HUES48 (cell line): ENCODE results near the gene MEGF11.
"Not testable (repeated sequence)": the region's sequence is repeated elsewhere in the genome, so short reads cannot be mapped to it uniquely, and the experiment has no call there.

Experiments used
- H3K27ac ChIP-seq: one replicate; pipeline ENCODE4 v1.7.0; 2013; ENCODE audit warnings: low read depth, low read length, inconsistent platforms
- H3K27me3 ChIP-seq: 2 replicates; pipeline ENCODE4 v1.6.1; 2013; ENCODE audit warnings: mild to moderate bottlenecking, low read length; ENCODE audit not compliant: control insufficient read depth, insufficient read depth
- H3K36me3 ChIP-seq: 2 replicates; pipeline ENCODE4 v1.6.1; 2013; ENCODE audit warnings: low read length; ENCODE audit not compliant: control insufficient read depth, insufficient read depth
- H3K4me1 ChIP-seq: 2 replicates; pipeline ENCODE4 v1.6.1; 2013; ENCODE audit warnings: mild to moderate bottlenecking, low read length; ENCODE audit not compliant: control insufficient read depth, insufficient read depth
- H3K4me3 ChIP-seq: 2 replicates; pipeline ENCODE4 v1.5.1; 2013; ENCODE audit warnings: mild to moderate bottlenecking, low read depth, low read length
- H3K9ac ChIP-seq: 2 replicates; pipeline ENCODE4 v1.6.1; 2013; ENCODE audit warnings: mild to moderate bottlenecking, low read depth, low read length, moderate library complexity
- H3K9me3 ChIP-seq: 2 replicates; pipeline ENCODE4 v1.6.1; 2013; ENCODE audit warnings: low read length; ENCODE audit not compliant: control insufficient read depth, insufficient read depth

The MEGF11 gene

DNA sequence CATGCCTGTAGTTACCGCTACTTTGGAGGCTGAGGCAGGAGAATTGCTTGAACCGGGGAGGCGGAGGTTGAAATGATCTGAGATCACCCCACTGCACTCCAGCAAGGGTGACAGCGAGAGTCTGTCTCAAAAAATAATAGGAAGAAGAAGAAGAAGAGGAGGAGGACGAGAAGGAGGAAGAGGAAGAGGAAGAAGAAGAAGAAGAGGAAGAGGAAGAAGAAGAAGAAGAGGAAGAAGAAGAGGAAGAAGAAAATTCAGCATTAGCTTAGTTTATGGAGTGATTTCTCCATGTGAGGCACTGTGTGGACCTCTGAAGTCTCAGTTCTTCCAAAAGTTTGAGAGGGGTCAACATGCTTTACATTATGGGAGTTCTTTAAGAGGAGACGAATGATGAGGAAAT, 17.4 kb upstream of the MEGF11 start:
- no peak overlapping the region for H3K4me3 ChIP-seq
- H3K27ac ChIP-seq: no peak overlapping the region
- H3K9ac ChIP-seq: no peak overlapping the region
- H3K9me3 ChIP-seq: no peaks in the 10 kb centered on the region; the same call in 1 of the 2 replicates
- peaks cover 7% of the 10 kb centered on the region for H3K4me1 ChIP-seq
- no peaks in the 10 kb centered on the region for H3K36me3 ChIP-seq
- H3K27me3 ChIP-seq: no peaks in the 10 kb centered on the region

DNA sequence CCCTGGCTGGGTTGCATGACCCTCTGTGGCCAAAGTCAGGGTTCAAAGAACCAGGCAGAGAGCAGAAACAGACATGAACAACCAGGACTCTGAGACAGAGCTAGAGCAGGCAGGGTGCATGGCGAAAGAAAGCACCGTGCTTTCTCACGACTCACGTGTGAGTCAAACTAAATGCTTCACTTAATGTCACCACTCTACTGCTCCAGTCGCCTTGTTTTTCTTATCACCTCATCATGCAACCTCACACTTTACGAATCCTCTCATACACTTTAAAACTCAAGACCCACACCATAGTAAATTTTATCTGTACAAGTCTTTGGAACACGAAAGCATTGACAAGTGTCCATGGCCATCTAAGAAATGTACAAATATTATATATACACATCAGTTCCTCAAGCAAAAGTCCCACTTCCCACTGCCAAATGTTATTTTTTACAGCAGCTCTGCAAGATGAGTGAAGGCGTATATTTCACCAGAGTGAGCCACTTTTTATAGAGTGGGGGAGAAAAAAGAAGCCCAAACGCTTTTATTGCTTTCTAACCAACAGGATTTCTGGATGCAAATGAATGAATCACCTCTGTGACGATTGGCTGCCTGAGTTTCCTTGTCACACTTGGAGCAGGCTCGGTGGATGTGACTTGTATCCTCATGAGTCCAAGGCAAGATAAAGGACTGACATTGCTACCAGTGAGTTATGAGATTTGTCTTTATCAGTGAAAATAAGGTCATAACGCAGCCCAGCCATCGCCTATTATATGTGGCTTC, 16.0 kb upstream of the MEGF11 start:
- Histone ChIP-seq H3K36me3 (no peaks in the 10 kb centered on the region), H3K4me1 (peaks cover 7% of the 10 kb centered on the region), H3K27ac (no peak overlapping the region), H3K9me3 (no peaks in the 10 kb centered on the region), H3K4me3 (no peak overlapping the region), H3K27me3 (no peaks in the 10 kb centered on the region), H3K9ac (no peak overlapping the region)

GRCh38 chr15:66264859-66265513, 11.4 kb upstream of the MEGF11 start:
- Histone ChIP-seq H3K27me3 (no peaks in the 10 kb centered on the region; the same call in 1 of the 2 replicates), H3K9ac (no peak overlapping the region), H3K4me1 (peaks cover 3% of the 10 kb centered on the region; the same call in 1 of the 2 replicates), H3K27ac (no peak overlapping the region), H3K4me3 (no peak overlapping the region), H3K36me3 (no peaks in the 10 kb centered on the region), H3K9me3 (peaks cover 10% of the 10 kb centered on the region; the same call in 1 of the 2 replicates)

DNA sequence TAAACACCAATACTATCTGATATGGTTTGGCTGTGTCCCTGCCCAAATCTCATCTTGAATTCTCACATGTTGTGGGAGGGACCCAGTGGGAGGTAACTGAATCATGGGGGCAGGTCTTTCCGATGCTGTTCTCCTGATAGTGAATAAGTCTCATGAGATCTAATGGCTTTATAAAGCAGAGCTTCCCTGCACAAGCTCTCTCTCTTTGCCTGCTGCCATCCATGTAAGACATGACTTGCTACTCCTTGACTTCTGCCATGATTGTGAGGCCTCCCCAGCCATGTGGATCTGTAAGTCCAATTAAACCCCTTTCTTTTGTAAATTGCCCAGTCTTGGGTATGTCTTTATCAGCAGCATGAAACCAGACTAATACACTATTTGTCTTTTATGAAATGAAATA, 9.3 kb upstream of the MEGF11 start:
- H3K4me1 ChIP-seq, H3K27me3 ChIP-seq, H3K27ac ChIP-seq, H3K9me3 ChIP-seq, H3K9ac ChIP-seq, H3K36me3 ChIP-seq, H3K4me3 ChIP-seq: not testable (repeated sequence)

DNA sequence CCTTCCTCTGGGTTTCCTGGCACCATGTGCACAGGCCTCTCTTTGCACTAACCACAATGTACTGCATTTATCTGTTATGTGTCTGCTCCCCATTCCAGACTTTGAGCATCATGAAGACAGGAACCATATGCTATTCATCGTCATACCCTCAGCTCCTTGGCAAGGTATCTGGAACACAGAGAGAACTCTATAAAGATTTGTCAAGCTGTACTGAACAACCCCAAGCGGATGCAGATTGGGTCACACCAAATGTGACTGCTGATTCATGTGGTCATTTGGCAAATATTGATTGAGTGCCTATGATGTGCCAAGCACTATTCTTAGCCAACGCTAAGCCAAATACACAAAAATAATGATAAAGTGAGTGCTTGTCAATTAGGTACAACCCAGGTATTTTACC, 7.5 kb upstream of the MEGF11 start:
- Histone ChIP-seq H3K4me1 (no peaks in the 10 kb centered on the region), H3K36me3 (no peaks in the 10 kb centered on the region), H3K9ac (no peak overlapping the region), H3K4me3 (no peak overlapping the region), H3K9me3 (peaks cover 10% of the 10 kb centered on the region; the same call in 1 of the 2 replicates), H3K27me3 (peaks cover 22% of the 10 kb centered on the region), H3K27ac (no peak overlapping the region)

DNA sequence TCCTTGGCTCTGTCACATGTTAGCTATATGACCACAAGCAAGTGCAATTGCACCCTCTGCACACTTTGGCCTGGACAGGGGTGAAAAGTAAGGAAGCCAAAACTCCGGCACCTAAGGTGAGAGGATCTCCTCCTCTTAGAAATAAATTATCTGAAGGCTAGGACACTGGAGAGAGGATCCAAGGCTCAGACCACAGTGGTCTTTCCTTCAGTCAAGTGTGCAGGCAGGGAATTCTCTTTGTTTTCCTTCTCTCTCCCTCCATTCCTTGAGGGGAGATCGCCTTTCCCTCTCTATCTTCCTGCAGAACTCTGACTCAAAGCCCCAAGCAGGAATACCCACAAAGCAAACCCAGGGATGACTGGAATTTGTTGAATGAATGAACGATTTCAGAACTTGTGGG, 3.1 kb upstream of the MEGF11 start:
- H3K27ac ChIP-seq: no peak overlapping the region
- no peak overlapping the region for H3K9ac ChIP-seq
- H3K4me1 ChIP-seq: peaks cover 10% of the 10 kb centered on the region
- H3K36me3 ChIP-seq: no peaks in the 10 kb centered on the region
- H3K27me3 ChIP-seq: peaks cover 62% of the 10 kb centered on the region
- H3K4me3 ChIP-seq: no peak overlapping the region
- H3K9me3 ChIP-seq: no peaks in the 10 kb centered on the region

DNA sequence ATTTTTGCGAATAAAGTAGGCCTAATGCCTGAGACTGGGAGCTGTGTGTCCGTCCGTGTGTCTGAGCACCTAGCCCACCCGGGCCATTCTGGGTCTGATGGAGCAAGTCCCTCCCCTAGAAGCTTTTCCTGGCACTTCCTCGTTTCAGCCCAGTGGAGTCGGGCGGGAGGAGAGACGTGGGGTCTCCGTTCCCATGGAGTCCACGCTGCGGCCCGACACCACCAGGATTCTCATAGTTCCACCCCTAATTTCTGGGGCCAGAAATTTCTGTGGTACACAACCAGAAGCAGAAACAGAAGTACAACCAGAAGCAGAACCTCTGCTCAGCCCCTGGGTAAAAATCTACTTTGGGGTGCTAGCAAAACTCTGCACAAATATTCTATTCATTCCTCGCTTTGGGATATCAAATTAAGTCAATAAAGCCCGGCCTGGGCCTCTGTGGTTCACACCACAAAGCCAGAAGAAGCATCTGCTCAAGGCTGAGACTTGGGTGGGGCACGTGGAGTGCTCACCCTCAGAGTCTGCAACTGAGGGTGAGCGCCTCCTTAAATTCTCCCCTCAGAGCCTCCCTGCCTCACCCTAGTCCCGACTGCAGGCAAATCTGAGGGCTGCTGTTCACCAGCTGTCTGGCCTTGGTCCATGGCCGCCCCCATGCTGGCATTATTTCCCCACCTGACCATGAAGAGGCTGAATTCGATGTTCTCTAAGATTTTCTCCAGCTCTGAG, 1.6 kb upstream of the MEGF11 start:
- H3K9me3 ChIP-seq: no peaks in the 10 kb centered on the region
- H3K27ac ChIP-seq: no peak overlapping the region
- peak overlapping the region; percentile 78 for H3K4me3 ChIP-seq
- H3K9ac ChIP-seq: no peak overlapping the region
- H3K36me3 ChIP-seq: no peaks in the 10 kb centered on the region
- H3K4me1 ChIP-seq: peaks cover 22% of the 10 kb centered on the region
- H3K27me3 ChIP-seq: peaks cover 78% of the 10 kb centered on the region

DNA sequence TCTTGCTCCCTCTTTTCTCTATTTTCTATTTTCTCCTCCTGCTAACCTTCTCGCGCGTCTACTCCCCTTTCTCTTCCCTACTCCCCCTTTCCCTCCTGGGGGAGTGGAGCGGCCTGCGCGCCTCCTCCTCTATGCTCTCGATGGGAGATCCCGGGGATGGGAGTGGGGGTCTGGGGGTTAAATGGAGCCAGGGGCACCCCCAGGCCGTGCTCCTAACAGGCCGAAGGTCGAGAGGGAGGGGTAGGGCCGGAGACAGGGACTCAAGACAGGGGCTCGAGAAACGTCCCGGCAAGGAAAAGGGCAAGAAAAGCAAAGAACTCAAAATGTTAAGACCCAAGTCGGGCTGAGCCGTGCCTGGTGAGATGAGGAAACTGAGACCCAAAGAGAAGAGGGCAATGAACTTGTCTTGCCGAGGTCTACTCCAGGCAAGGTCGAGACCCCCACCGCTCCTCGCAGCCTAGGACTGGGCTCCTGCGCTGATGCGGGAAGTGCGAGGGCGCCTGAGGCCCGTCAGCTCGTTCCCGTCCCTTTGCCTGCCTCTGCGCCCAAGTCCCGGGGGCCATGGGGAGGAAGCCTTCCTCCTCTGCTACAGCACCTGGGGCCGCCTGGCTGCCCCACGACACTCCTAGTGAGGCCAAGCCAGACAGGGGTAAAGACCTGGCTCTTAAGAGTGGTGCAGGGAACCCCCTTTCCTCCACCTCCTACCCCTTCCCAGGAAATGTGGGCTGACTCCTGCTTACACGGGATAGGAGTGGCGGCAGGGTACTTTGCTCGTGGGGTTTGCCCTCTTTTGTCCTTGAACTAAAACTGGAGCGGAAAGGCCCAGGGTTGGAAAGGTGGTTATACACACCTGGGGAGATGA, 770 bp upstream of the MEGF11 start:
- Histone ChIP-seq H3K4me1 (peaks cover 30% of the 10 kb centered on the region), H3K9me3 (no peaks in the 10 kb centered on the region), H3K27ac (no peak overlapping the region), H3K36me3 (no peaks in the 10 kb centered on the region), H3K4me3 (peak overlapping the region; percentile 78), H3K9ac (no peak overlapping the region), H3K27me3 (peaks cover 83% of the 10 kb centered on the region)

- H3K27me3 ChIP-seq: peaks cover 81% of the 10 kb centered on the region
- no peak overlapping the region for H3K9ac ChIP-seq
- peaks cover 30% of the 10 kb centered on the region for H3K4me1 ChIP-seq
- H3K9me3 ChIP-seq: no peaks in the 10 kb centered on the region
- no peaks in the 10 kb centered on the region for H3K36me3 ChIP-seq
- H3K4me3 ChIP-seq: peak overlapping the region; percentile 78
- no peak overlapping the region for H3K27ac ChIP-seq
Measured at GRCh38 chr15:66252685-66253417, 699 bp downstream of the MEGF11 start.
